ENCODE results near the gene SUPT20H. TPM values are rescaled to one million over a fixed set of nuclear protein-coding genes. Genes with fewer than 3 reads are reported as not detected.

SUPT20H gene
- total and polyA plus RNA-seq, 2 of the 13 experiments (the other 11 are each of a cell fraction or from before 2014, with no cell fraction given), result 35.0 to 63.6 TPM

GRCh38 chr13:37065890-37066526 lies 6.5 kb upstream of the SUPT20H start:
- Histone ChIP-seq H3K4me2 (ENCODE audit: low read depth, low read length) (no peak overlapping the region), H3K4me1 (ENCODE audit: insufficient read depth, low read length) (peaks cover 15% of the 10 kb centered on the region), H3K36me3 (replicated peaks in 1 of 2; ENCODE audit: control insufficient read depth in 1 of 2, insufficient read depth in 2 of 2, low read length in 2 of 2) (no peaks in the 10 kb centered on the region), H3K79me2 (ENCODE audit: insufficient read depth, low read length) (no peaks in the 10 kb centered on the region), H2AFZ (ENCODE audit: low read length) (no peak overlapping the region), H3K4me3 (replicated peaks in 1 of 3; ENCODE audit: insufficient read depth in 1 of 3, low read depth in 2 of 3, low read length in 3 of 3) (no peak overlapping the region), H3K9me3 (ENCODE audit: low read length) (no peaks in the 10 kb centered on the region), H4K20me1 (ENCODE audit: insufficient read depth, low read length) (no peaks in the 10 kb centered on the region), H3K9ac (ENCODE audit: insufficient read depth, low read depth, low read length) (no peak overlapping the region), H3K27me3 (ENCODE audit: control insufficient read depth in 1 of 2, insufficient read depth in 2 of 2, low read length in 2 of 2) (peaks cover 0 to 9% of the 10 kb centered on the region in 2 experiments; a peak in 1 of 5 replicates), H3K27ac (ENCODE audit: extremely low read length, insufficient read depth, low read length) (no peak overlapping the region)
- ATAC-seq (no peak), DNase-seq (ENCODE audit: low spot score) (no peak), FAIRE-seq (no peak)
- ChIA-PET CTCF (ENCODE audit: low intra/inter-chr PET ratio, low total read pairs) (no interaction called here), POLR2A (no interaction called here)
- in situ Hi-C loops (cut with HindIII; ENCODE audit: extremely low pct_ligation_motif_present, low pct_unique_long_range_greater_than_20kb), result no loop called here
- TF ChIP-seq SUZ12 (IDR thresholded peaks at IDR 0.05; ENCODE audit: low read depth, low read length), result no peak
- TF ChIP-seq GABPA (IDR thresholded peaks at IDR 0.05; ENCODE audit: low read depth, low read length), result no peak
- TF ChIP-seq GABPA (CRISPR knock-in tag; IDR thresholded peaks at IDR 0.05; ENCODE audit: low read depth), result no peak
- no peak for TF ChIP-seq ZNF547 (CRISPR knock-in tag; IDR thresholded peaks at IDR 0.05)
- TF ChIP-seq PRDM10 (CRISPR knock-in tag; IDR thresholded peaks at IDR 0.05; ENCODE audit: low read depth), result no peak
- TF ChIP-seq BRD4 (CRISPR knock-in tag; IDR thresholded peaks at IDR 0.05), result no peak
- no peak for TF ChIP-seq ATF1 (CRISPR knock-in tag; IDR thresholded peaks at IDR 0.05)
- no peak for TF ChIP-seq HNF4G (IDR thresholded peaks at IDR 0.05; ENCODE audit: borderline replicate concordance, low read depth, low read length)
- TF ChIP-seq HNF4G (CRISPR knock-in tag; IDR thresholded peaks at IDR 0.05; ENCODE audit: borderline replicate concordance, low read depth), result no peak
- TF ChIP-seq ZNF382 (CRISPR knock-in tag; IDR thresholded peaks at IDR 0.05; ENCODE audit: borderline replicate concordance), result no peak
- no peak for TF ChIP-seq KDM5B (CRISPR knock-in tag; IDR thresholded peaks at IDR 0.05; ENCODE audit: borderline replicate concordance)
- no peak for TF ChIP-seq ATAD3A (CRISPR knock-in tag; IDR thresholded peaks at IDR 0.05)
- no peak for TF ChIP-seq NPAS2 (CRISPR knock-in tag; IDR thresholded peaks at IDR 0.05; ENCODE audit: borderline replicate concordance)
- no peak for TF ChIP-seq THYN1 (CRISPR knock-in tag; IDR thresholded peaks at IDR 0.05; ENCODE audit: borderline replicate concordance, low read depth)
- TF ChIP-seq LCORL (IDR thresholded peaks at IDR 0.05), result no peak
- no peak for TF ChIP-seq LCORL (CRISPR knock-in tag; IDR thresholded peaks at IDR 0.05)
- no peak for TF ChIP-seq SIN3A (IDR thresholded peaks at IDR 0.05; ENCODE audit: borderline replicate concordance, low read depth, low read length)
- intact Hi-C loops (cut with micrococcal nuclease; ENCODE audit: unreplicated experiment), result no loop called here
- WGBS (ENCODE audit: low lambda C conversion rate), result 25% methylated on average over 6 of the region's 6 CpGs
- BruUV-seq (replicated peaks), result no TSS peak
